Fibroblast of skin of right quadriceps (primary cell): ENCODE results near the gene BCL2L12.
"Not testable (repeated sequence)": the region's sequence is repeated elsewhere in the genome, so short reads cannot be mapped to it uniquely, and the experiment has no call there.

Experiments
- DNase-seq: peaks from one replicate; pipeline ENCODE4 v3.0.0-alpha.2; 2013

BCL2L12 gene

DNA sequence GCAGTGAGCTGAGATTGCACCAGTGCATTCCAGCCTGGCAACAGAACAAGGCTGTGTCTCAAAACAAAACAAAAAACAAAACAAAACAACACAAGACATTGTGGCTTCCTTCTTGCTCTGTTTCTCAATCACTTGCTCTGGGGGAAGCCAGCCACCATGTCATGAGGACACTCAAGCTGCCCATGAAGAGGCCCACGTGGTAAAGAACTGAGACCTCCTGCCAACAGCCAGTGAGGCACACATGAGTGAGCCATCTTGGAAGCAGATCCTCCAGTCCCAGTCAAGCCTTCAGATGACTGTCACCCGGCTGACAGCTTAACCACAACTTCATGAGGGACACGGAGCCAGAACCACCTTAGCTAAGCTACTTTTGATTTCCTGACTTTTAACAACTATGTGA, 50.4 kb downstream of the BCL2L12 start:
- no peak for DNase-seq

DNA sequence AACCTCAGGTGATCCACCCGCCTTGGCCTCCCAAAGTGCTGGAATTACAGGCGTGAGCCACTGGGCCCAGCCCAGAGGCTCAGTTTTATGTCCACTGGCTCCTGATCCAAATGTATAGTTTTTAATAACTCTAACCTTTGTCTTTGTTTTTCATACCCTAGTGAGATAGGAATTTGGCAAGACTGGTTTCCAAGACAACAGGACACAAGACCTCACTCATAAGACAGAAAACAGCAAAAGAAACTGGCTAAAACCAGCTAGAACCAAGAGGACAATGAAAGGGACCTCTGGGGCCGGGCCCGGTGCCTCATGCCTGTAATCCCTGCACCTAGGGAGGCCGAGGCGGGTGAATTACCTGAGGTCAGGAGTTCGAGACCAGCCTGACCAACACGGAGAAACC, 52.8 kb downstream of the BCL2L12 start:
- peak; percentile 21 for DNase-seq

DNA sequence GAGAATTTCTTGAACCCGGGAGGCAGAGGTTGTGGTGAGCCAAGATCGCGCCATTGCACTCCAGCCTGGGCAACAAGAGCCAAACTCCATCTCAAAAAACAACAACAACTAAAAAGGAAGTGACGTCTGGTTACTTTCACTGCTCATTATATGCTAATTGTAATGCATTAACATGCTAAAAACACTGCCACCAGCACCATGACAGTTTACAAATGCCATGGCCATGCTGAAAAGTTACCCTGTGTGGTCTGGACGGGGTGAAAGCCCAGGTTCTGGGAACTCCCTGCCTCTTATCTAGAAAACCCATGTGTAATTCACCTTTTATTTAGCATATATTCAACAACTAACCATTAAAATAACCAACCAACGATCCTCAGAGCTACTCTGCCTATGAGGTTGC, 53.3 kb downstream of the BCL2L12 start:
- DNase-seq: no peak

DNA sequence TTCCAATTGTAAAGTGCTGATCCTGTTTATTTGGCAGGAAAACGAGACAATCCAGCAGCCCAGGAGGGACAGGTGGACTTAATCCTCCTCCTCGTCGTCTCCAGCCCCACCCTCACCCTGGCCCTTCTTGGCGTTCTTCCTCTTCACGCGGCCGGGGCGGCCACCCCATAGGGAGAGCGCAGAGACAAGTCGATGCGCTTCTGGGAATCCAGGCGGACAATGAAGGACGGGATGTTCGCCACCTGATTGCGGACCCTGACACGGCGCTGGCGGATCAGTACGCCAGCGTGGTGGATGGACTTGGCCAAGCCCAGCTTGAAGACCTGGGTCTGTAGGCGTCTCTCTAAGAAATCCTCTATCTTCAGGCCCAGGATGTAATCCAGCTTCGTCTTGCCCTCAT, 53.7 kb downstream of the BCL2L12 start:
- not testable (repeated sequence) for DNase-seq
